Muscle layer of duodenum (tissue), 2 donors: ENCODE data around the gene TMEM250.

Experiments
- H3K27ac ChIP-seq: one replicate; pipeline ENCODE4 v1.7.0; 2013; ENCODE audit warnings: mild to moderate bottlenecking, low read length
- H3K27me3 ChIP-seq: one replicate; pipeline ENCODE4 v1.7.0; 2013; ENCODE audit warnings: low read depth, mild to moderate bottlenecking, control low read depth, low read length
- H3K36me3 ChIP-seq, 2 donors: one replicate each; pipeline ENCODE4 v1.7.0; 2013; ENCODE audit warnings: low read length in 2 of 2, control low read depth in 1 of 2, mild to moderate bottlenecking in 1 of 2; ENCODE audit not compliant: insufficient read depth in 2 of 2, control insufficient read depth in 1 of 2
- H3K4me1 ChIP-seq, 2 donors: one replicate each; pipeline ENCODE4 v1.7.0; 2013; ENCODE audit warnings: low read length in 2 of 2, mild to moderate bottlenecking in 2 of 2, control low read depth in 1 of 2, moderate library complexity in 1 of 2; ENCODE audit not compliant: insufficient read depth in 2 of 2, control insufficient read depth in 1 of 2
- H3K4me3 ChIP-seq, 2 donors: one replicate each; pipeline ENCODE4 v1.7.0; 2013; ENCODE audit warnings: low read length in 2 of 2, low read depth in 1 of 2, mild to moderate bottlenecking in 1 of 2
- H3K9me3 ChIP-seq, 2 donors: one replicate each; pipeline ENCODE4 v1.7.0; 2013; ENCODE audit warnings: low read length in 2 of 2, control low read depth in 1 of 2, mild to moderate bottlenecking in 1 of 2; ENCODE audit not compliant: control insufficient read depth in 1 of 2
- donor health status: healthy.

The TMEM250 gene

DNA sequence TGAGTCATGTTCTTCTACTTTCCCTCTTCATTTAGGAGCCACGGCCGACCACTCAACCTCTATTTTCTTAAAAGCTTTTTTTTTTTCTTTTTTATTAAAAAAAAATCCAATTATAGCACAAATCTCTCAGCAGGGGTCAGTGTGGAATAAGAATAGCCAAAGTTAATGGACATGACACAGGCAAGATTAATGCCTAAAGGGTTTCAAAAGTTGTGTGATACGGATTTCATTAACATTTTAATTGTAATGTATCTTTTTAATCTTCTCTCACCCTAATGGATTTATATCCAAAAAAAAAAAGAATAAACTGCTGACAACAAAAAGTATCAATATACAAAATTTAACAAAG, 29.0 kb downstream of the TMEM250 start:
- Histone ChIP-seq H3K27me3 (no peaks in the 10 kb centered on the region), H3K4me3 (peak overlapping the region in 1 of 2 donors; percentile 88), H3K36me3 (no peaks in the 10 kb centered on the region), H3K4me1 (peaks cover 3 to 89% of the 10 kb centered on the region in 2 donors), H3K27ac (peak overlapping the region; percentile 82), H3K9me3 (no peaks in the 10 kb centered on the region)

DNA sequence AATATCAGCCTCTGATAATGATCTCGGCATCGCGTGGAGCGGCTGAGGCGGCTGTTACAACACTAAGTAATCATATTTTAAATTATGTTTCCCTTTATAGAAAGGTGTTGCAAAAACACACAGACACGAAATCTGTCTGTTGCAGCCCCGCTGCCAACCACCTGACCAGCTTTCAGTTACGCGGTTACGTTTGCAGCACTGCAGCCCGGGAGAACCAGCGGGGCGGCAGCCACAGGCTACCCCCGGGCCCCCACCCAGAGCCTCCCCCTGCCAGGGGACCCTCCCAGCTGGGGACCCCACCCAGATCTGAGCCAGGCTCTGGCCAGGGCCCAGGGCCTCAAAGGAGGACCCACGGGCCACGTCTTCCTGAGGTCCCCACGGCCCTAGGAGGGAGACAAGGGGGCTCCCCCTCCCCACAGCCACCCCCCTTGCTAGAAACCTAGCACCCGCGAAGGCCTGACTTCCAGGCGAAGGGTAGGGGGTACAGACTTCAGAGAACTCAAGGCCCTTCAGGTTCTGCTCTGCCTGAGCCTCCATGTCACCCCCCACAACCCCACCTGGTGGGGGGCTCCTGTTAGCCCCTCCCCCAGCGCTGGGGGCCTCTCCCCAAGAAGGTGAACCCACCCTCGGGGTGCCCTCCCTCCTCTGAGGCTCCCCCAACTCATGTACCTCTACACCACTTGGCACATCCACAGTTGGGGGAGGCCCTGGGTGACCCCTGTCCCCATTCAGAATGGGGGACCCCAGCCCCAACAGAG, 29.6 kb downstream of the TMEM250 start:
- no peaks in the 10 kb centered on the region for H3K36me3 ChIP-seq
- no peak overlapping the region for H3K27ac ChIP-seq
- H3K4me3 ChIP-seq: peak overlapping the region in 1 of 2 donors; percentile 44
- no peaks in the 10 kb centered on the region for H3K9me3 ChIP-seq
- no peaks in the 10 kb centered on the region for H3K27me3 ChIP-seq
- peaks cover 3 to 92% of the 10 kb centered on the region in 2 donors for H3K4me1 ChIP-seq

DNA sequence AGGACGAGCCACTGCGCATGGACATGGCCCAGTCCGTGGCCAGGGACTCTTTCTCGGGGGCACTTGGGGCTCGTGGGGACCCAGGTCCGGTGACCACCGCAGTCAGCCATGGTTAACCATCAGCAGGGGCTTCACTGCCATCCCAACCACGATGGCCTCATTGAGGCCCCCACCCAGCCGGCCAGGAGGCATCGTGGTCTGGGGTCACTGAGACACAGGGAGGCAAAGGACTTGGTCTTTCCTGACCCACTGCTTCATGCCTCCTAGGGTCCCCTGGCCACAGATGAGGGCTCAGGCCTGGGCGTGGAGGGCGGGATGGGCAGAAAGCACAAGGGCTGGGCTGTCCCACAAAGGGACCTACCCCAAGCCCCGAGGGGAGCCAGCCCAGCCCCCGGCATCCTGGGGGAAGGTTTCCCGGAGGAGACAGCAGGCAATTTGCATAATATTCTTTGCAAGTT, 30.2 kb downstream of the TMEM250 start:
- Histone ChIP-seq H3K27ac (no peak overlapping the region), H3K27me3 (no peaks in the 10 kb centered on the region), H3K4me1 (peaks cover 3 to 91% of the 10 kb centered on the region in 2 donors), H3K9me3 (no peaks in the 10 kb centered on the region), H3K36me3 (peaks cover 0 to 3% of the 10 kb centered on the region in 2 donors), H3K4me3 (peak overlapping the region in 1 of 2 donors; percentile 44)

DNA sequence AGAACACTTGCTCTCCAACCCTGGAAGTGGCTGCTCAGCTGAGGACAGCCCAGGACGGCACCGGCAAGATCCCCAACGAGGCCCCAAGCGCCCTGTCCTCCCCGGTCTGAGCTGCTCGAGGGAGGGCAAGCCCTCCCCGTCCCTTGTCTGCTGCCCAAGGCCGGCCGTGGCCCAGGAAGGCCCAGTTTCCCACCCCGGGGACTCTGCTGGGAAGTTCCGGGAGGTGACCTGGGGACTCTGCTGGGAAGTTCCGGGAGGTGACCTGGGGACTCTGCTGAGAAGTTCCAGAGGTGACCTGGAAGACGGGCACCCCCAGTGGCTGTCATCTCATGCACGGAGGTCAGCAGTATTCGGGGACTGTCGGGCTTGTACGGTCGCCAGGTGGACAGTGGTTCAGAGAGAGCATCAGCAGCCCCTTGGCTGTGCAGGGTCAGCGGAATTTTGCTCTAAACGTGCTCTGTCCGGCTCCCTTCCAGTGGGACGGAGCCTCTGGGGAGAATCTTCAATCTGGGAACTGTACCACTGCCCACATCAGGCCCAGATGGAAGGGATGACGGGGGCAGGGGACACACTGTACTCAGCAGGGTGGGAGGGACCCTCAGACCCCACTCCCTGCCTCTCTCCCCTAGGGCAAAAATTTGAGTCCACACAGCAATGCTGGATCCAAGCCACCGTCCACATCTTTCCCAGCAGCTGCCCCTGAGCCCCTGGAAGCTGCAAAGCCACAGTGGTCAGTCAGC, 30.8 kb downstream of the TMEM250 start:
- Histone ChIP-seq H3K27ac (no peak overlapping the region), H3K27me3 (no peaks in the 10 kb centered on the region), H3K9me3 (no peaks in the 10 kb centered on the region), H3K4me3 (no peak overlapping the region), H3K36me3 (peaks cover 0 to 8% of the 10 kb centered on the region in 2 donors), H3K4me1 (peaks cover 3 to 91% of the 10 kb centered on the region in 2 donors)

DNA sequence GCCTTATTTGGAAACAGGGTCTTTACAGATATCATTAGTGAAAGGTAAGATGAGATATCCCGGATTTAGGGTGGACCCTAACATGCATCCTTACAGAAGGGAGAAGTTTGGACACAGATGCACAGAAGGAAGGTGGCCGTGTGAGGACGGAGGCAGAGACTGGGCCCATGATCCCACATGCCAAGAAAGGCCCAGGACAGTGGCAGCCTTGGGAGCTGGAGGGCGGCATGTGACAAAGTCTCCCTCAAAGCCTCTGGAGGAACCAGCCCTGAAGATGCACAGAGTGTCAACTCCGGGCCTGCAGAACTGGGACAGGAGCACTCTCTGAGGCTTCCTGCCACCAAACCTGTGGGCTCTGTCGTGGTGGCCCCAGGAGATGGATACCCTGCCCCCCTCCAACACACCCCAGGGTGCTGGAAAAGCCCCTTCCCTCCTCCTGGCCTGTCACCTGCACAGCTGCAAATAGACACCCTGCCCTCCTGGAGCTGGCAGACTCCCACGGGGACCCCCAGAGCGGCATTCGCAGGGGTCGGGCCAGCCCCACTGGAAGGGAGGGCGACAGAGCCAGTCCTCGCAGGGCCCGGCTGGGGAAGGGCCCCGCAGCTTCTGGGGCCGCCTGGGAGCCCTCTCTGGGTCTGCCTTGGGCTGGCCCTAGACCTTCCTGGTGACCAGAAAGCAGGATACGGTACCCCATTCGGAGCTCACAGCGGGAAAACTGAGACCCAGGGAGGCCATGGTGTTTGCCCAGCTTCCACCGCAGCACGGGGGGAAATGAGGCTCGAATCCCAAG, 31.5 kb downstream of the TMEM250 start:
- Histone ChIP-seq H3K27ac (no peak overlapping the region), H3K36me3 (peaks cover 0 to 8% of the 10 kb centered on the region in 2 donors), H3K4me1 (peaks cover 3 to 91% of the 10 kb centered on the region in 2 donors), H3K27me3 (no peaks in the 10 kb centered on the region), H3K4me3 (no peak overlapping the region), H3K9me3 (no peaks in the 10 kb centered on the region)

DNA sequence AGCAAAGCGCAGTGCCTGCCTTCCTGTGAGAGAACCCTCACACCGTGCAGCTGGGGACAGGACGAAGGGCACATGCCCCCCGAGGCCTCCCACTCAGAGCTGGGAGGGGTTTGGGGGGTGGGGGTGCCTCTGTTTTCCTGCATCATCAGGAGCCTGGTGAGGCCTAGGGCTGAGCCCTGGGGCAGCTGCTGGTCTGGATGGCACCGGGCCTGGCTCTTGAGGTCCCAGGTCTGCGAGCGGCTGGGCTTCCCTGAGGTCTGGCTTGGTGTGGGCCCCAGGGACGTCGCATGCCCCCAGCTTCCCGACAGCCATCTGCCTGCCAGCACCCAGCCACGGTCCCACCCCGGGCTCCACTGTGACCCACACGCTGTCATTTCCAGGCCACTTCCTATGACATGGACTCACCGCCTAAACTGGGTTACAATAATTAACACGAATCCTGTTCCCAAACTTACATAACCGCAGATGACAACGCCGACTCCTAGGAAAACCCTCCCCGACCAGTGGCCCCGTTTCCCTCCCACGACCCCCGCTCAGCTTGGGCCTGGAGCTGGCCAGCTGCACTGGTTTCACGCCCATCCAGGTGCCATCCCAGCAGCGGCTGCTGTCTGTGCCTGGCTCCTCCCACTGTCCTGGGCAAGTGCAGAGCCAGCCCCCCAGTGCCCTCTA, 32.3 kb downstream of the TMEM250 start:
- Histone ChIP-seq H3K4me3 (no peak overlapping the region), H3K27me3 (no peaks in the 10 kb centered on the region), H3K4me1 (peaks cover 3 to 91% of the 10 kb centered on the region in 2 donors), H3K27ac (no peak overlapping the region), H3K9me3 (no peaks in the 10 kb centered on the region), H3K36me3 (peaks cover 0 to 8% of the 10 kb centered on the region in 2 donors)

DNA sequence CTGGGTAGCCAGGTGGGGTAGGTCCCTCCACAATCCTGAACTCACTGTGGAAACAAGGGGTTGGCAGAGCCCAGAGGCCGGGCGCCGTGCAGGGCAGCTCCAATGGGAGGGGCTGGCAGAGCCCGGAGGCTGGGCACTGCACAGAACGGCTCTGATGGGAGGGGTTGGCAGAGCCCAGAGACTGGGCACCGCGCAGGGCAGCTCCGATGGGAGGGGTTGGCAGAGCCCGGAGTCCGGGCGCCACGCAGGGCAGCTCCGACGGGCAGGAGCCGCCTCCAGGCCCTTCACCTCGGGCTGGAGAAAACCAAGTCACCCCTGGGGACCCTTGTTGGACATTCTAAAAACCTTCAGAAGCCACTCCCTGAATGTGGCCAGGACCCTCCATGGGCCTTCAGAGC, 32.9 kb downstream of the TMEM250 start:
- peaks cover 3 to 88% of the 10 kb centered on the region in 2 donors for H3K4me1 ChIP-seq
- H3K4me3 ChIP-seq: no peak overlapping the region
- no peaks in the 10 kb centered on the region for H3K27me3 ChIP-seq

DNA sequence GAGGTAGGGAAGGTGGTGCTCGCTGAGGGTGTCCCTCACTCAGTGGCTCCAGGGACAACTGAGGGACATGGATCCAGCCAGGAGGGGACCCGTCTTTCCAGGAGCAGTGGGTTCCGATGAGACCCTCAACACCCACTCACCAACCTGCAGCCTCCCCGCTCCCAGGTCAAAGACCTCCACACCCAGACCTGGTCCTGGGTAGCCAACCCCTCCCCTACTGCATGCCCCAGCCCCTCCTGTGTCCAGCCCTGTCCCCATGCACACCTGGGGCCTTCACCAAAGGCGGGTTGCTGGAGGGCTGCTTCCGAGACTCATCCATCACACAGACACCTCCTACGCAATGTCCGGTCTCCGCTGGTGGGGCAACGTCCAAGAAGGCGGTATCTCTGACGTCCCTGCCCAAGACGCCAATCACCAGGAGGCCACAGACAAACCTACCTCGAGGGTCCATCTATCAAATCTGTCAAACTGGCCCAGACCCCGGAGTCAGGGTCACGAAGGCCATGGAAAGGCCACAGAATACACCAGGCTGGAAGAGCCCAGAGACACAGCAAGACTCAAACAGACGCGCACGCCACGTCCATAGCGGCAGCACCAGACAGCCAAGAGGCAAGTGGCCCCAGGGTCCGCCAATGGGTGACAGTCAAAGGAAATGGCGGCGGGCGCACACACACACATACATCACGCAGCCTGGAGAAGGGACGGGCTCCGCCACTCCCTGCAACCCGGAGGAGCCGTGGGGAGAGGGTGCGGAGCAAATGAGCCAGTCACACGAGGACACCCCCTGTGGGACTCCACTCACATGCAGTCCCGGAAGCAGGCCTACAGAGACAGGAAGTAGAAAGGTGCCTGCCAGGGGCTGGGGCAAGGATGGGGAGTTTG, 34.4 kb downstream of the TMEM250 start:
- H3K4me1 ChIP-seq: peaks cover 1 to 83% of the 10 kb centered on the region in 2 donors
- H3K9me3 ChIP-seq: no peaks in the 10 kb centered on the region
- H3K36me3 ChIP-seq: peaks cover 0 to 8% of the 10 kb centered on the region in 2 donors
- no peak overlapping the region for H3K27ac ChIP-seq
- no peak overlapping the region for H3K4me3 ChIP-seq
- H3K27me3 ChIP-seq: no peaks in the 10 kb centered on the region

More for the DNA sequence above, 32.9 kb downstream of the TMEM250 start:
- Histone ChIP-seq H3K27ac (no peak overlapping the region), H3K9me3 (no peaks in the 10 kb centered on the region), H3K36me3 (peaks cover 0 to 8% of the 10 kb centered on the region in 2 donors)

DNA sequence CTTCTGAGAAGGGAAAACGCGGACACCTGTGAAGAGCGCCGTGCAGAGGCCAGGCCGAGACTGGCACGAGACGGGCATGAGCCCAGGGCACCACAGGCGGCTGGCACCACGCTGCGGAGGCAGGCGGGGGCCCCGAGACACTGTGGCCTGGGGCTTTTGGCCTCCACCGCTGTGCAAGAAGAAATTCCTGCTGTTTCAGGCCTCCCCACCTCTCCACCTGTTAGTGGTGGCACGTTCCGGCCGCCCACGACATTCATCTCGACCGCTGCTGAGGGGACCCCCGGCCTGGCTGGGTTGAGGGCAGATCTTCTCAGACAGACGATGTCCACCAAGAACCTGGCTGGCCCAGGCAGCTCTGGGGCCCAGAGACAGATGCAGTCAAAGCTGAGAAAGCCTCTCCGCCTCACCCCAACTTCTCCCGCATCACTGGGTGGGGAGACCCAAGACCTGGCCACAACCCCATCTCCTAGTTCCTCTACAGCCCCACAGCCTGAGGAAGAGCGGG, 35.1 kb downstream of the TMEM250 start:
- Histone ChIP-seq H3K36me3 (peaks cover 0 to 8% of the 10 kb centered on the region in 2 donors), H3K27ac (no peak overlapping the region), H3K4me3 (no peak overlapping the region), H3K9me3 (no peaks in the 10 kb centered on the region), H3K27me3 (no peaks in the 10 kb centered on the region), H3K4me1 (peaks cover 5 to 81% of the 10 kb centered on the region in 2 donors)
